Measurements from ENCODE around the gene DHX36. TPM values are rescaled to one million over a fixed set of nuclear protein-coding genes. Genes with fewer than 3 reads are reported as not detected.

The DHX36 gene
- total and polyA plus RNA-seq, 2 experiments from 2014 or later, result 29.6 to 60.9 TPM

DNA sequence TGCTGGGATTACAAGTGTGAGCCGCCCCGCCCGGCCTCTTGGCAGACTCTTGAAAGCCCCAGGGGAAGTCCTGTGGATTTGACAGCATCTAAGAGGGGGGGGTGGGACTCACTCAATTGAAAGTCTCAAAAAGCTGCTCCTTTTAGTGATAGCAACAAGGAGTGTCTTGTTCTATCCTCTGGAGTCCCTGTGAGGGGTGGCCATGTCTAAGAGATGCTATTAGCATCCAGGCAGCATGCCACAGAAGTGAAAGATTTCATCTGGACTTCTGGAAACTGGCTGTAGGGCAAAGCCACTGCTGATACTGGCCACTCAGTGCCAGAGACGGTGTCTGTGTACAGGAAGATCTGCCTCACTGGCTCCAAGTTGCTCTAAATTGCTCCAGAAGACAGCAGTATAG is 74.0 kb downstream of the DHX36 start:
- Histone ChIP-seq H3K27ac (no peak overlapping the region), H3K9me2 (replicated peaks; ENCODE audit: insufficient read depth) (no peaks in the 10 kb centered on the region), H3K4me2 (no peak overlapping the region), H3K4me3 (no peak overlapping the region), H2AFZ (no peak overlapping the region), H3K9me3 (ENCODE audit: low read depth) (no peaks in the 10 kb centered on the region), H3K79me2 (no peaks in the 10 kb centered on the region), H3K4me1 (ENCODE audit: insufficient read depth) (no peaks in the 10 kb centered on the region), H3K27me3 (no peaks in the 10 kb centered on the region), H4K20me1 (ENCODE audit: insufficient read depth, poor library complexity, severe bottlenecking) (no peaks in the 10 kb centered on the region), H3K36me3 (replicated peaks; ENCODE audit: insufficient read depth, low read depth) (no peaks in the 10 kb centered on the region)
- TF ChIP-seq, protein P1, sequence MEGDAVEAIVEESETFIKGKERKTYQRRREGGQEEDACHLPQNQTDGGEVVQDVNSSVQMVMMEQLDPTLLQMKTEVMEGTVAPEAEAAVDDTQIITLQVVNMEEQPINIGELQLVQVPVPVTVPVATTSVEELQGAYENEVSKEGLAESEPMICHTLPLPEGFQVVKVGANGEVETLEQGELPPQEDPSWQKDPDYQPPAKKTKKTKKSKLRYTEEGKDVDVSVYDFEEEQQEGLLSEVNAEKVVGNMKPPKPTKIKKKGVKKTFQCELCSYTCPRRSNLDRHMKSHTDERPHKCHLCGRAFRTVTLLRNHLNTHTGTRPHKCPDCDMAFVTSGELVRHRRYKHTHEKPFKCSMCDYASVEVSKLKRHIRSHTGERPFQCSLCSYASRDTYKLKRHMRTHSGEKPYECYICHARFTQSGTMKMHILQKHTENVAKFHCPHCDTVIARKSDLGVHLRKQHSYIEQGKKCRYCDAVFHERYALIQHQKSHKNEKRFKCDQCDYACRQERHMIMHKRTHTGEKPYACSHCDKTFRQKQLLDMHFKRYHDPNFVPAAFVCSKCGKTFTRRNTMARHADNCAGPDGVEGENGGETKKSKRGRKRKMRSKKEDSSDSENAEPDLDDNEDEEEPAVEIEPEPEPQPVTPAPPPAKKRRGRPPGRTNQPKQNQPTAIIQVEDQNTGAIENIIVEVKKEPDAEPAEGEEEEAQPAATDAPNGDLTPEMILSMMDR (IDR thresholded peaks at IDR 0.05; ENCODE audit: poor library complexity), result no peak
- TF ChIP-seq EZH2phosphoT487 (IDR thresholded peaks at IDR 0.05; ENCODE audit: low read depth, severe bottlenecking, unreplicated experiment) (no peak), EZH2 (IDR thresholded peaks at IDR 0.05; ENCODE audit: borderline replicate concordance) (no peak)
- no peak for DNase-seq (ENCODE audit: low spot score)
- WGBS (ENCODE audit: low lambda C conversion rate, missing lambda C conversion rate), result 95% methylated on average over 4 of the region's 4 CpGs

DNA sequence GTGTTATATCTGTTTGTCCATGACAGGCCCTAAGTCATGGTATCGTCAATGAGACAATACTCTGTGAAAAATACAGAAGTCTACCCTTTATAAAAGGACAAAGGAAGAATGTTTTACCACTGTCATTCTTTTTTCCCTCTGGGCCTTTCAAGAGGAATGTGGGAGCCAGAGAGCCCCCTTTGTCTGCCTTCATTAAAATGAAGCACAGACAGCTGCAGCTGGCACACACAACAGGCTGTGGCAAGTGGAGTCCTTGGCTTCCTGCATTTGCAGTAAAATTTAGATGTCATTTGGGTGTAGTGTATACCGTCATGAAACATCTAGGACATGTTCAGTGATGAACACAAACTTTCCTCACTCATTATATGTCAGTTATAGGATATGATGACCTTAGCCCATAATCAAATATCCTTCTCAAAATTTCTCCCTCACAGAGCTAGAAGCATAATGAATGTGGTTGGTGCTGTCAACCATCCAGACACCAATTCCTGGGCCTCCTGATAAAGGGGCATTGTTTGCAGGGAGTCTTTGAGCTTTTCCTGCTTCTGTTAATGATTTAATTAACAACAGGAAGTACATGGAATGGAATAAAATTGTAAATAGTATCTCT is 76.4 kb downstream of the DHX36 start:
- H3K9me2 ChIP-seq (replicated peaks; ENCODE audit: insufficient read depth), result no peaks in the 10 kb centered on the region
- no peaks in the 10 kb centered on the region for H3K36me3 ChIP-seq (replicated peaks; ENCODE audit: insufficient read depth, low read depth)
- TF ChIP-seq EZH2 (IDR thresholded peaks at IDR 0.05; ENCODE audit: borderline replicate concordance) (no peak), EZH2phosphoT487 (IDR thresholded peaks at IDR 0.05; ENCODE audit: low read depth, severe bottlenecking, unreplicated experiment) (no peak)
- TF ChIP-seq, protein P1 (IDR thresholded peaks at IDR 0.05; ENCODE audit: poor library complexity), result no peak
- H3K4me1 ChIP-seq (ENCODE audit: insufficient read depth), result no peaks in the 10 kb centered on the region
- H3K79me2 ChIP-seq, result no peaks in the 10 kb centered on the region
- no peak overlapping the region for H3K27ac ChIP-seq
- no peak overlapping the region for H3K4me3 ChIP-seq
- no peak for DNase-seq (ENCODE audit: low spot score)
- no peak overlapping the region for H3K4me2 ChIP-seq
- H3K9me3 ChIP-seq (ENCODE audit: low read depth), result no peaks in the 10 kb centered on the region
- WGBS (ENCODE audit: low lambda C conversion rate, missing lambda C conversion rate), result 95% methylated on average over 2 of the region's 2 CpGs
- H2AFZ ChIP-seq, result no peak overlapping the region
- H4K20me1 ChIP-seq (ENCODE audit: insufficient read depth, poor library complexity, severe bottlenecking), result no peaks in the 10 kb centered on the region
- no peaks in the 10 kb centered on the region for H3K27me3 ChIP-seq

DNA sequence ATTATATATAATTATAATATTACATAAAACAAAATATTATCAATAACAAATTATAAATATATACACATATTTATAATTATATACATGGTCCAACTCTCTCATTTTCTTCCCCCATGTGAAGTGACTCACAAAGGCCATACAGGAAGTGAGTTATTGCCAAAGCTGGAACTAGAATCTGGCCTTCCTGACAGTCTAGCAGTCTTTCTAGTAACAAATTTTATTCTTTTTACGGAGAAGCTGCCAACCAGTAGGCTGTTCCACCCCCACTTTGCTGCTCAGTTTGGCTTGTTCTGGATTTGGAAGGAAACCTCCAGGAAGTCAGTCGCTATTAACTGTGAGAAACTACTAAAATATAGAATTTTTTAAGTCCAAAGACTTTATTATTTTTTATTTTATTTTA is 79.6 kb downstream of the DHX36 start:
- Histone ChIP-seq H3K4me2 (no peak overlapping the region), H4K20me1 (ENCODE audit: insufficient read depth, poor library complexity, severe bottlenecking) (no peaks in the 10 kb centered on the region), H3K9me3 (ENCODE audit: low read depth) (no peaks in the 10 kb centered on the region), H3K36me3 (replicated peaks; ENCODE audit: insufficient read depth, low read depth) (no peaks in the 10 kb centered on the region), H3K4me3 (no peak overlapping the region), H3K27me3 (no peaks in the 10 kb centered on the region), H3K79me2 (no peaks in the 10 kb centered on the region), H3K9me2 (replicated peaks; ENCODE audit: insufficient read depth) (no peaks in the 10 kb centered on the region), H3K4me1 (ENCODE audit: insufficient read depth) (no peaks in the 10 kb centered on the region), H3K27ac (no peak overlapping the region), H2AFZ (no peak overlapping the region)
- WGBS (ENCODE audit: low lambda C conversion rate, missing lambda C conversion rate), result 96% methylated on average over 2 of the region's 2 CpGs
- TF ChIP-seq EZH2phosphoT487 (IDR thresholded peaks at IDR 0.05; ENCODE audit: low read depth, severe bottlenecking, unreplicated experiment) (no peak), EZH2 (IDR thresholded peaks at IDR 0.05; ENCODE audit: borderline replicate concordance) (no peak)
- TF ChIP-seq, protein P1 (IDR thresholded peaks at IDR 0.05; ENCODE audit: poor library complexity), result no peak
- DNase-seq (ENCODE audit: low spot score), result no peak
